ENCODE results near the gene RARRES2. TPM values are rescaled to one million over a fixed set of nuclear protein-coding genes. Genes with fewer than 3 reads are reported as not detected.

The RARRES2 gene
- total RNA-seq, 1 experiment from 2014 or later, result 24.8 TPM

- no peak for DNase-seq (ENCODE audit: low read depth)
Observed at GRCh38 chr7:150337659-150338081, 3.8 kb downstream of the RARRES2 start.

- no peak for DNase-seq (ENCODE audit: low read depth)
Observed at GRCh38 chr7:150337179-150337578, 4.2 kb downstream of the RARRES2 start.

GRCh38 chr7:150336746-150337145, 4.7 kb downstream of the RARRES2 start:
- no peak for DNase-seq (ENCODE audit: low read depth)

DNA sequence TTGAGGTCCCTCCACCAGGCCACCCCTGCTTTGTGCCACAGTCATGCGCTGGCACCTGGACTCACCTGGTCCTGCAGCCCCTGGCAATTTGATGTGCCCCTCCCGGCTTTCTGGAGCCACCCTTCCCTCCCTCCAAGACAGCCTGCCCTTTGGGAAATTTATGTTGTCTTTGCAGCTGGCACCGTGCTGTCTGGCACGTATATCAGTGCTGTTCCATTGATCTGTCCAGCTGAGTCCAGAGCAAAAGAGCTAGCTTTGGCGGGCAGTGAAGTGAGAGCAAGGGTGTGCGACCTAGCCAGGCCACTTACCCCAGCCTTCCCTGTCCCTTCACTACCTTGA, 5.7 kb downstream of the RARRES2 start:
- DNase-seq (ENCODE audit: low read depth), result no peak

DNA sequence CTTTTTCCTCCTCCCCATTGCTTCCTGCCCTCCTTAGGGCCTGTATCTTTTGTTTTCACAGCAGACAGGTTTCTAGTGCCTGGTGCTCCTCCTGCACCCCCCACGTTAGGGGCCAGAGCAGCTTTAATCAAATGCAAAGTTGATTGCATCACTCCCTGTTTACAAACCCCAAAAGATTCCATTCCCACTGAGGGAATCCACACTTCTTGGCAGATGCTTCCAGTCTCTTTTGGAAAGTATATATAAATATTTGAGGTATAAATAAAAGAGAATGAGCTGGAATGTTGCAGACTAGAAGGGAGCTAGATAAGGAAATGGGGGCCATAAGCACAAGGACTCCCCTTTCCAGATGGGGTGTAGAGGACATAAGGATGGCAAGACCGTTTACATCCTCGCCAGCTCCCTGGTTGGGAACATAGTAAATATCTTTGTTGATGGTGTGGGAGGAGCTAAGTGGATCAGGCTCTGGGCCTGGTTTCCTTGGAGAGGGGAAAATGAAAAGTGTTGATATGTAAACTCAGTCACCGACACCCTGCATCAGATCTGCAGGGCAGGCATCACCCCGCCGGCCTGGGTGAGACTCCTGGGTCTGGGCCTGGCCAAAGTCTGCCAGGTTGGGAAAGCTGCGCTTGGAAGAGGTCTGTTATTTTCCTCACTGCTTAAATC, 6.2 kb downstream of the RARRES2 start:
- DNase-seq (ENCODE audit: low read depth), result peak; percentile 48

DNA sequence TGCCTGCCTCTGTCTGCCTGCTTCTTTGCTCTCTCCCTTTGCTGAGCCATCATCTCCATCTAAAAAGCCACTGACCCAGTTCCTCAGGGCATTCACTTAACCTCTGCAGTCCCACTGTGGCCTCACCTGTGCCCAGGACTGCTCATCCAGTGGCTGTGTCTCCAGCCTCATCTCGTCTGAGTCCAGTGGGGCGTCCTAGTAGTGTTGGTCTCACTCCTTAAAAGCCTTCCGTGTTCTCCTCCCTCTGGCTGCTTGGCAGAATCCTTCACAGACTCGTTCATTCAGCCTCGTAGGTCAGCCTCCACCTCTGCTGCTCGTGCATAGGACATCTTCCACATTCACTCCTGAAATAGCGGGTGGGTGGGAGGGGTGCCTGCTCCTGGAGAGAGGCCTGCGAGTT, 7.3 kb downstream of the RARRES2 start:
- DNase-seq (ENCODE audit: low read depth), result no peak

- no peak for DNase-seq (ENCODE audit: low read depth)
Observed at GRCh38 chr7:150333659-150334058, 7.8 kb downstream of the RARRES2 start.

DNA sequence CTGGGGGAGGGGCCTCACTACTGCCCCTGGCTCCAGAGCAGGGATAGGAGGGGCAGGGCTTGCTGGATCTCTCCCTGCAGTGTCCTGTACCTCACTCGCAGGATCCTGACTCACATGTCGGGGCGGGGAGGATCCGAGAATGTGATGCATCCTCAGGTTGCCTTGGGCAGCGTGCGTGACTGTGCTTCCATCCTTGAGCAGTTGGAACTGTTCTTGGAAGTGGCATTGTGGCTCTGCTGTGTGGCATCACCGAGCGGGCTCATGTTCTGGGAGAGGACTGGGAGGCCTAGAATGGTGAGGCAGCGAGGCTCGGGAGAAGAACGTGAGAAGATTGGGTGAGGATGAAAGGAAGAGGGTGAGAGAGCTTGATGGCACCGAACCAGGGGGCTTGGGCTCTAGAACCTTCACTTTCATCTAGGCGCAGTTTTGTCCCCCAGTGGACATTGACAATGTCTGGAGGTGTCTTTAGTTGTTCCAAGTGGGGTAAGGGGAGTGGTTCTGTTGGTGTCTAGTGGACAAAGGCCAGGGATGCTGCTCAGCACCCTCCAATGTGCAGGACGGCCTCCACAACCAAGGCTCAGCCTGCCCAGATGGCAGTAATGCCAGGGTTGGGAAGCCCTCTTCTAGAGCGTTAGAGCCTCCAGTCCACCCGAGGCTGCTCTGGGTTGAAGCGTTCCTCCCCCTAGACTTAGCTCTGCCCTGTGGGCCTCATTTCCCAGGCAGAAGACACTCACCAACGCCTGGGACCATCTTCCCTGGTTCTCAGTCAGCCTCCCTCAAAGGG, 8.4 kb downstream of the RARRES2 start:
- DNase-seq (ENCODE audit: low read depth), result no peak

DNA sequence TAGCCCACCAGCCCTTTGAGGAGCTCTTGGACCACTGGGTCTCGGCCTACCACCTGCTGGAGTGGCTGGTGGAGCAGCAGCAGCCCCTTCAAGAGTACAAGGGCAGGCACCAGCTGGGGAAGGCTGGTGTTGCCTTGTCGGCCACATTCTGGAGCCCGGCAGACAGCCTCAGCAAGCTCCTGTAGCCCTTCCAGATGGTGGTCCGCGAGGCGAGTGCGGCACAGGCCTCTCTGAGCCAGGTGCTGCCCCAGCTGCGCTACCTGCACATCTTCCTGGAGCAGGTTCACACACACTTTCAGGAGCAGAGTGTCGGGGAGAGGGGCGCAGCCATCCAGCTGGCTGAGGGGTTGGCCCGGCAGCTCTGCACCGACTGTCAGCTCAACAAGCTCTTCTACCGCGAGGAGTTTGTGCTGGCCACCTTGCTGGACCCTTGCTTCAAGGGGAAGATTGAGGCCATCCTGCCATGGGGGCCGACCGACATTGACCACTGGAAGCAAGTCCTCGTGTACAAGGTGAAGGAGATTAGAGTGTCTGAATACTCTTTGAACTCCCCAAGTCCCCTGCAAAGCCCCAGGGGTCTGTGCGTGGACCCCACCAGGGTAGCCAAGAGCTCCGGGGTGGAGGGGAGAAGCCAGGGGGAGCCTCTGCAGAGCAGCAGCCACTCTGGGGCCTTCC, 11.1 kb downstream of the RARRES2 start:
- no peak for DNase-seq (ENCODE audit: low read depth)

DNA sequence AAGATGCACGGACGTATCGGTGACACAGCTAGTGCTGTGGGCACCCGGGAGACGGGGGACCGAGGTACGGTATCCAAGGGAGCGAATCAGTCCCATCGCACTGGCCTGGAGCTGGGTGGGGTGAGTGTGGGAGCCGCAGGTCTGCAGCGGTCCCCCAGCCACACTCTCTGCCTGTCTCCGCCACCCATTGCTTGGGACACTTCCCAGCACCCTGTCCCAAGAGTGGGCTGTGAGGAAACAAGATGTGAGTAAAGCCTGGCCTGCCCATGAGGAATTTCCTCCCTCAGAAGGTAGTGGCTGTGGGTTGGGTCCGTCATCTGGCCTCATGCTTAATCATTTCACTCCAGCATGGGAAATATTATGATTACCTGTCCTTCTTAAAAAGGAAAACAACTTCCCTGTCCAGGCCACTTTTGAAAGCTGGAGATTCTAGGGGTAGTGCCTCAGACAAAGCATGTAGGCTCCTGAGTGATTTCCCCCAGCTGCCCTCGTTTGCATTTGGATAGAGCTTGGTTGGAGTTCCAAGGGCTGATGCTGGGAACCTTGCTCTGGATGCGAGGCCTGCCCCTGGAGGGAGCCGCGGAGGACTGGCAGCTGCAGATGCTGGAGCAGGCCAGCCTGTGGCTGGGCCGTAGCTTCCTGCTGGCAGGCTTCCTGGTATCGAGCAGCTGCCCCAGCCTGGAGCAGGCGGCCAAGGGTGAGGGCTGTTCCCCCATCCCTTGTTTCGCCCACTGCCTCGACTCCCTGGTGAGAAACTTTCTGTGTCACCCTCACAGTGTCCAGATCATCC, 11.9 kb downstream of the RARRES2 start:
- peak; percentile 87 for DNase-seq (ENCODE audit: low read depth)

DNA sequence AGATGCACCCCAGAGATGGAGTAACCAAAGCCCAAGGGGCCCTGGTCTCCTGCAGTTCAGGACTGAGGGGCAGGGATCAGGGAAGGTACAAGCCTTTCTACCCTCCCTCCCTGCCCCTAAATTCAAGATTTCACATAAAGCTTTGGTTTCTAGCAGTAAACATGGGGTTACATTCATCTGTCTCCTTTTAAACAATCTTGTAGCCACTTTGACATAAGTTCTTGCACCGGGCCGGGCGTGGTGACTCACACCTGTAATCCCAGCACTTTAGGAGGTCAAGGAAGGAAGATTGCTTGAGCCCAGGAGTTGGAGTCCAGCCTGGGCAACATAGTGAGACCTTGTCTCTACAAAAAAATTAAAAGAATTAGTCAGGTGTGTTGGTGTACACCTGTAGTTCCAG, 14.1 kb downstream of the RARRES2 start:
- DNase-seq (ENCODE audit: low read depth), result no peak

GRCh38 chr7:150326657-150327268, 14.7 kb downstream of the RARRES2 start:
- DNase-seq (ENCODE audit: low read depth), result no peak

DNA sequence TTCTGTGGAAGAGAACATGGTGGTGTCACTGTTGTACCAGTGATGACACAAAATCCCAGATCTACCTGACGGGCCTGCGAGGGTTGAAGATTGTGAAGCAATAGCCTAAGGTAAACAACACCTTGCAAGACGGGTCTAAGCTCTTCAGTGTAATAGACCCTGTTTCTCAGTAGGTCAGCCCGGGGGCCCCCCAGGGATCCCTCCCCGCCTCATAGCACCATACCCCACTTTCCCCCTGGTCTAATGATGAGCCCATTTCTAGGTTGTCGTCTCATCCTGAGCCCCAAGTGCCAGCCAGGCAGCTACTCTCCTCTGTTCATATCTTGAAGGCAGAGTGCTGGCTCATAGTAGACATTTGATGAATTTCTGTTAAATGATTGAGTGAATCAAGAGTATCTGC, 15.5 kb downstream of the RARRES2 start:
- DNase-seq (ENCODE audit: low read depth), result no peak

GRCh38 chr7:150325110-150325611, 16.3 kb downstream of the RARRES2 start:
- peak; percentile 67 for DNase-seq (ENCODE audit: low read depth)

- DNase-seq (ENCODE audit: low read depth), result no peak
Observed at GRCh38 chr7:150324373-150324961, 17.0 kb downstream of the RARRES2 start.

DNA sequence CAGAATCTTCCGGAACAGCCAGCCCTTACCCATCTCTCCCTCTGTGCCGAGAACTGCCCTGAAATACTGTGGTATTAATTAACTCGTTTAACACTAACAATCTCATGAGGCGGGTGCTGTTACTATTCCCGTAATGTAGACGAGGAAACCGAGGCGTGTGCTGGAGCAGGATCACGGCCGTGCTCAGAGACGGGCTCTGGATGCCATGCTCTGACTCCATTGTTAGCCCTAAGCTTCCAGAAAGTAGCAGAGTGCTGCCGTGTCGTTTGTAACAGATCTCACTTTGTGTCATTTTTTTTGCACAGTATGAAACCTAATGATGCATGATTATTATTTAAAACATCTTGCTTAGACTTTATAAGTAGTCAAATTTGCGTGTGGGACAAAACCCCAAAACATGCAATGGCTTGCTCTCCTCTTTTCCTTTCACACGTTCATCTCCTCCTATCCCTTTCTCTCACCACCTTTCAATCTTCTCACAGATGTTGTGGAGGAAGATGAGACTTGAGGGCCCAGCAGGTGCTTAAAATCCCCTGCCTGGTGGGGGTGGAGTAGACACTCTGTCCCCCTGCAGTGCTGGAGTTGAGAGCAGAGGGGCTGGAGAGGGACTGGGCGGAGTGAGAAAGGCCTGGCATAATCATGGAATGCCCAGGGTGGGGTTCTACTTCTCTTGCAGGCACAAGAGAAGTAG, 17.6 kb downstream of the RARRES2 start:
- DNase-seq (ENCODE audit: low read depth), result no peak

- no peak for DNase-seq (ENCODE audit: low read depth)
Observed at GRCh38 chr7:150322833-150323681, 18.4 kb downstream of the RARRES2 start, which contains the start of the genes ACTR3C and LRRC61. Gene ACTR3C (minus strand): TSS chr7:150323545. CDS start chr7:150295296, 28,249 bp downstream. Gene LRRC61 (plus strand): TSS chr7:150323355. CDS start chr7:150336862, 13,507 bp downstream.

- DNase-seq (ENCODE audit: low read depth), result no peak
Observed at GRCh38 chr7:150322114-150322832, 19.2 kb downstream of the RARRES2 start.

- DNase-seq (ENCODE audit: low read depth), result no peak
Observed at GRCh38 chr7:150321788-150322113, 19.7 kb downstream of the RARRES2 start.

Measured in LHCN-M2 (cell line).